HG02970 (cell line): Measurements from ENCODE around the gene FKRP.
"Not testable (repeated sequence)": the region's sequence is repeated elsewhere in the genome, so short reads cannot be mapped to it uniquely, and the experiment has no call there.

Experiments used
- ATAC-seq: cut with Tn5 transposase; IDR thresholded peaks from one replicate; pipeline ENCODE4 v1.9.1; 2021; ENCODE audit warnings: mild to moderate bottlenecking, moderate library complexity, moderate number of reproducible peaks; ENCODE audit not compliant: unreplicated experiment, low FRiP score

Gene FKRP

GRCh38 chr19:46755077-46755852 is 9.4 kb downstream of the FKRP start:
- ATAC-seq = no peak

DNA sequence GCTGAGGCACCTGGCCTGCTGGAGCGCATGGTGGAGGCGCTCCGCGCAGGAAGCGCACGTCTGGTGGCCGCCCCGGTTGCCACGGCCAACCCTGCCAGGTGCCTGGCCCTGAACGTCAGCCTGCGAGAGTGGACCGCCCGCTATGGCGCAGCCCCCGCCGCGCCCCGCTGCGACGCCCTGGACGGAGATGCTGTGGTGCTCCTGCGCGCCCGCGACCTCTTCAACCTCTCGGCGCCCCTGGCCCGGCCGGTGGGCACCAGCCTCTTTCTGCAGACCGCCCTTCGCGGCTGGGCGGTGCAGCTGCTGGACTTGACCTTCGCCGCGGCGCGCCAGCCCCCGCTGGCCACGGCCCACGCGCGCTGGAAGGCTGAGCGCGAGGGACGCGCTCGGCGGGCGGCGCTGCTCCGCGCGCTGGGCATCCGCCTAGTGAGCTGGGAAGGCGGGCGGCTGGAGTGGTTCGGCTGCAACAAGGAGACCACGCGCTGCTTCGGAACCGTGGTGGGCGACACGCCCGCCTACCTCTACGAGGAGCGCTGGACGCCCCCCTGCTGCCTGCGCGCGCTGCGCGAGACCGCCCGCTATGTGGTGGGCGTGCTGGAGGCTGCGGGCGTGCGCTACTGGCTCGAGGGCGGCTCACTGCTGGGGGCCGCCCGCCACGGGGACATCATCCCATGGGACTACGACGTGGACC is 10.1 kb downstream of the FKRP start:
- ATAC-seq = no peak

DNA sequence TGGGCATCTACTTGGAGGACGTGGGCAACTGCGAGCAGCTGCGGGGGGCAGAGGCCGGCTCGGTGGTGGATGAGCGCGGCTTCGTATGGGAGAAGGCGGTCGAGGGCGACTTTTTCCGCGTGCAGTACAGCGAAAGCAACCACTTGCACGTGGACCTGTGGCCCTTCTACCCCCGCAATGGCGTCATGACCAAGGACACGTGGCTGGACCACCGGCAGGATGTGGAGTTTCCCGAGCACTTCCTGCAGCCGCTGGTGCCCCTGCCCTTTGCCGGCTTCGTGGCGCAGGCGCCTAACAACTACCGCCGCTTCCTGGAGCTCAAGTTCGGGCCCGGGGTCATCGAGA is 10.7 kb downstream of the FKRP start:
- no peak for ATAC-seq

- no peak for ATAC-seq
Observed at GRCh38 chr19:46759206-46759605, 13.3 kb downstream of the FKRP start.

DNA sequence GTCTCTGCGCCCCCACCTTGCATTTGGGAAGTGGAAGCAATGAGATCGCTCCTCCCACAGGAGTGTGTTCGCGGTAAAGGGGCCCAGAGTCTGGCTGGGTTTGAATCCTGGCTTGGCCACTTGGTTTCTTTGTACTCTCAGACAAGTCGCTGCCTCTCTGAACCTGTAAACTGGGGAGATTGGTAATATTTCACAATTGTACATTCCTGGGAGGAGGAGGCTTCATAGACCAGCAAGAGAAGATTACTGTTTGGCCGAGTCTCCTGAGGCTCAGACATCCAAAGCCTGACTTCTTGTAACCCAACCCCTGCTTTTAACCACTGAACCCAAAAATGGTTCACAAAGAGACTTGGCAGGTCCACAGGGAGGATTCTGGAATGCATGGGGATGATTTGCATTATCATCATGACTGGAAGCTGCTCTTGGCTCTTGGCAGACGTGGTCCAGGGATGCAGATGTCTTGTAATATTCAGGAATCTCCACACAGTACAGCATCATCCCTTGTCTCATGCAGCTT is 14.0 kb downstream of the FKRP start:
- no peak for ATAC-seq

DNA sequence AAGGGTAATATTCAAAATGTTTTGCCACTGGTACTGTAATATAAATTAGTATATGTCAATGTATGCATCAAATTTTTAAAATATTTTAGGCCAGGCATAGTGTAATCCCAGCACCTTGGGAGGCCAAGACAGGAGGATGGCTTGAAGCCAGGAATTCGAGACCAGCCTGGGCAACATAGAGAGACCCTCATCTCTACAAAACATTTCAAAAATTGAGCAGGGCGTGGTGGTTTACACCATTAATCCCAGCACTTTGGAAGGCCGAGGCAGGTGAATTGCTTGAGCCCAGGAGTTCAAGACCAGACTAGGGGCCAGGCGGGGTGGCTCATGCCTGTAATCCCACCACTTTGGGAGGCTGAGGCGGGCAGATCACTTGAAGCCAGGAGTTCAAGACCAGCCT is 14.5 kb downstream of the FKRP start:
- no peak for ATAC-seq

DNA sequence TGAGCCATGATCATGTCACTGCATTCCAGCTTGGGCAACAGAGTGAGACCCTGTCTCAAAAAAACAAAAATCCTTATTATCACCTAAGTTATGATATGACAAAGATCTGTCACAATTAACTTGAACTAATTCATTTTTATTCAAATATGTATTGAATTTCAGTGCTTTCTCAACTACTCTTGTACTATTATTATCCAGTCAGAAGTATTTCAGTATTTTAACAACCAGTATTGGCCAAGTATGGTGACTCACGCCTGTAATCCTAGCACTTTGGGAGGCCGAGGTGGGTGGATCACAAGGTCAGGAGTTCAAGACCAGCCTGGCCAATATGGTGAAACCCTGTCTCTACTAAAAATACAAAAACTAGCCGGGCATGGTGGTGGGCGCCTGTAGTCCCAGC is 15.0 kb downstream of the FKRP start:
- not testable (repeated sequence) for ATAC-seq

DNA sequence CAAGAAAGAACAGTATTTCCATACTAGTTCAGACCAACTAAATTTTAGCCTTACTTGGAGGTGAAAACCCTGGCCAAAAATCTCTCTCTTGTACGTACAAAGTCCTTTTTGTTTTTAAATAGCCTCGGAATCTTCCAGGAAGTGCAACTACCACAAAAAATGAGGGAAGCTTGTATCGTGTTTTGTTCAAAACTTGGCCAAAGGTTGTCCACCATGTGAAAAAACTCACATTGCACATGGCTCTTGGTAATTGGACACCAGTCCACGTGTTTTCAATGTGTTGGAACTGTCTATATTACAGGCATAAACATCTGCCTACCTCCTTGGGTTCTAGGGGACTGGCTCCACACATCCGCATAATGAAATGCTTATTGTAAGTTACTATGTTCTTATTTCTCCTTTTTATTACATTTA is 15.6 kb downstream of the FKRP start:
- ATAC-seq = no peak

DNA sequence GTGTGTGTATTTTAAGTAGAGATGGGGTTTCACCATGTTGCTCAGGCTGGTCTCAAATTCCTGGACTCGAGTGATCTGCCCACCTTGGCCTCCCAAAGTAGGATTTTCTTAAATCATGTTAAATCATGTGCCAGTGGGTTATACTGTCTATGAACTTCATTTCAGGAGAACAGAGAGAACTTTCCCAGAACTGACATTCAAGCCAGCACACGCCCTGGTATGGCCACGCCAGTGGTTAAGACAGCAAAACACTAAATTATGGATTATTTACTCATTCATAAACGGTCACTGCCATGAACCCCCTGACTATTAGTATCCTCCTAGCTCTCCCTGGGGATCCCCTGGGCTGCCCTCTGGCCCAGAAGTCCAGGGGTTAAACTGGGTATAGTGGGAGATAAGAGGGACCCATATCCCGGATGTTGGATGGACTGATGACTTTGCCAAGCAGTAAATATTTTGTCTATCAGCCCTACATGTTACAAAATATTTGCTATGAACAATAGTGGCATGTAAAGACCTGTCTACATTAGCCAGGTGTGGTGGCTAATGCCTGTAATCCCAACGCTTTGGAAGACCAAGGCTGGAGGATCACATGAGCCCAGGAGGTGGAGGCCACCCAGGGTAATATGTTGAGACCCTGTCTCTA is 16.5 kb downstream of the FKRP start:
- no peak for ATAC-seq

DNA sequence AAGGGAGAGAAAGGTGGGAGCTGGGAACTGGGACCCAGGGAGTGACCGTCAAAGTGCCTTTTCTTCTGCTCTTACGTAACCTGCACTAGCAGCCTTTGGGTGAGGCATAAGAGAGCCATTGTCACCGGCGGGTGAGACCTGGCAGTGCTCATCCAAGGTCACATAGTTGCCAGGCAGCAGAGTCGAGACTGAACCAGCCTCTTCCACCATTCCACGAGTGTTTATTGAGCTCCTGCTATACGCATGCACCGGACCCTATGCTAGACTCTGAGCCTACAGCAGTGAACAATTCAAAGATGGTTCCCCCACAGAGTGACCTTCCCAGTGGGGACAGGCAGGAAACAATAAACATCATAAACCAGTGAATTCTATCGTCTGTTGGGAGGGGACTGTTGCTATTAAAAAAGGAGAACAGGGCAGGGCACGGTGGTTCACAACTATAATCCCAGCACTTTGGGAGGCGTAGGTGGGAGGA is 19.0 kb downstream of the FKRP start:
- no peak for ATAC-seq

DNA sequence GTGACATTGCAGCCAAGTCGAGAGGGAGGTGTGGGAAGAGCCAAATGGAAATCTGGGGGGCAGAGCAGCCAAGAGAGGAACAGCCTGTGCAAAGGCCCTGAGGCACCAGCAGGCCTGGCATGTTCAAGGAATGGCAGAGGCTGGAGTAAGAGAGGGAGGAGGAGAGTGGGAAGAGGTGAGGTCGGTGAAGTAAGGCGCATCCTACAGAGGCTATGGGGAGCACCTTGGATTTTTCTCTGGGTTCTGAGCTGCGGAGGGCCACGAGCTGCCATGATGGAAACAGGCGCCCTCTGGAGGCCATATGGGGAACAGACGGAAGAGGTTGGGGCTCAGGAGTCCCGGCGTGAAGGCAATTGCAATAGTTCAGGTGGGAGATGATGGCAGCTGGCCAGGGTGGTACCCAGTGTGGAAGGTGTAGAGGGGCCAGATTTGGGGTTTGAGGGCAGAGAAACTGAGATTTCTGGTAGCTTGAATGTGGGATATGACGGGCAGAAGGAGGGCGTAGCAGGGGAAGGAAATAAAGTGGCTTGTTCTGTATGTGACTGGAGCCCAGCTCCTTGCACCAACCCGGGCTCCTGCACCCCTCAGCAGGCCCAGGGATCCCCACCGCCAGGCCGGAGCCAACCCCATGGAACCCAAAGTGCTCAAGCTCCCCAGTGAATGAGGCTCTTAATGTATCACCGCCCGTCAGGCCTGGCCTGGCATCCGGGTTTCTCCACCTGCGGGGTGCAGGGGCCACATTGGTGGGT is 20.9 kb downstream of the FKRP start:
- ATAC-seq = no peak

GRCh38 chr19:46768746-46769145 is 22.9 kb downstream of the FKRP start:
- ATAC-seq = not testable (repeated sequence)

- ATAC-seq = no peak
Observed at GRCh38 chr19:46772170-46773017, 26.5 kb downstream of the FKRP start.

DNA sequence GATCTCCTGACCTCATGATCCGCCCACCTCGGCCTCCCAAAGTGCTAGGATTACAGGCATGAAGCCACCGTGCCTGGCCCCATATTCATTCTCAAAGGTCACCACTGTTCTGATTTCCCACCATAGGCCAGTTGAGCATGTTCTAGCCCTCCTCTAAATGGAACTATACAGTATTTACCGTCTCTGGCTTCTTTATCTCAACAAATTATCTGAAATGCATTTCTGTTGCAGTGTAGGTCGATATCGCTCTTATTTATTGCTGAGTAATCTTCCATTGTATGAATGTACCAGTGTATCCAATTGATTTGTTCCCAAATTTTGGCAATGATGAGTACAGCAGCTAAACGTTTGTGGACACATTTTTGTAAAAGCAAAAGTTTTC is 27.2 kb downstream of the FKRP start:
- ATAC-seq = no peak

DNA sequence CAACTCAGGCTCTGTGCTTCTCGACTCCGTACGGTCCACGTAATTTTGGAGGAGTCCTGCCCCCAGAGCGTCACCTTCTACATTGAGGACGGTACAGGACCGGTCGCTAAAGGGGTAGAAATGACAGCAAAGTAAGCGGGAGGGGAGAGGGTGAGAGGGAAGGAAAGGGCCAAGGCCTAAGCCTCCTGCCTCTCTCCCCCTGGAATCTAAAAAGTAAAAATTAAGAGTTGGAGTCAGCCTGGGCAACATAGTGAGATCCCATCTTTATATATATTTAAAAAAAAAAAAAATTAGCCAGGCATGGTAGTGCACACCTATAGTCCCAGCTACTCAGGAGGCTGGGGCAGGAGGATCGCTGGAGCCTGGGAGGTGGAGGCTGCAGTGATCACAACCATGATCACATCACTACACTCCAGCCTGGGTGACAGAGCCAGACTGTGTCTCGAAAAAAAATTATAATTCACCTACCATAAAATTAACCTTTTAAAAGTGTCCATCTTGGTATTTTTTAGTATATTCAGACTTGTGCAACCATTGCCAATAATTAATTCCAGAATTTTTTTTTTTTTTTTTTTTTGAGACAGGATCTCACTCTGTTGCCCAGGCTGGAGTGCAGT is 29.9 kb downstream of the FKRP start:
- no peak for ATAC-seq

GRCh38 chr19:46776927-46777911 is 31.4 kb downstream of the FKRP start:
- no peak for ATAC-seq

GRCh38 chr19:46777956-46778645 is 32.2 kb downstream of the FKRP start:
- not testable (repeated sequence) for ATAC-seq
